T-cell (primary cell): Measurements from ENCODE around the gene ZNF615. TPM values are rescaled to one million over a fixed set of nuclear protein-coding genes. Genes with fewer than 3 reads are reported as not detected.
"Not testable (repeated sequence)": the region's sequence is repeated elsewhere in the genome, so short reads cannot be mapped to it uniquely, and the experiment has no call there.

Experiments
- ATAC-seq, 4 experiments: fragments of 200-7000 bp in 3 of 4; fragments of 150-1000 bp in 1 of 4; cut with Tn5 transposase; replicated peaks in 1 of 4; 1 replicate in 3 of 4; 2 replicates in 1 of 4; pipeline ENCODE4 v1.10.0; 2021; ENCODE audit warnings: moderate library complexity in 3 of 4, mild to moderate bottlenecking in 2 of 4, moderate number of reproducible peaks in 1 of 4
- CTCF ChIA-PET, 2 donors: fragments of 300-600 bp; sonication (Branson Sonifier 250); formaldehyde crosslinking; loops; one replicate each; lab custom pipeline; 2022; ENCODE audit warnings: antibody characterized with exemption in 2 of 2; lab: Charles Lee
- POLR2A ChIA-PET, 2 donors: fragments of 300-600 bp; sonication (Branson Sonifier 250); formaldehyde crosslinking; loops; one replicate each; lab custom pipeline; 2022; ENCODE audit warnings: antibody characterized with exemption in 2 of 2; lab: Charles Lee
- DNase-seq, 35 experiments: peaks; one replicate each; pipeline versions ENCODE4 v3.0.0 to v3.0.0-alpha.2; 2013 to 2023
- H3K27ac ChIP-seq: one replicate; pipeline ENCODE4 v1.5.1; 2013; ENCODE audit warnings: low read length
- H3K27me3 ChIP-seq, 2 experiments: replicated peaks in 1 of 2; 1 replicate in 1 of 2; 2 replicates in 1 of 2; pipeline versions ENCODE4 v1.6.1 to v1.7.0; 2013; ENCODE audit warnings: low read length in 1 of 2, mixed read lengths in 1 of 2; ENCODE audit not compliant: control insufficient read depth in 2 of 2, insufficient read depth in 2 of 2; ENCODE audit errors: extremely low read depth in 1 of 2
- H3K36me3 ChIP-seq, 2 donors: 1 replicate in 1 of 2; 2 replicates in 1 of 2; pipeline versions ENCODE4 v1.6.1 to v1.7.0; 2013; ENCODE audit warnings: low read length in 1 of 2; ENCODE audit not compliant: control insufficient read depth in 2 of 2, insufficient read depth in 1 of 2; ENCODE audit errors: extremely low read depth in 1 of 2
- H3K4me1 ChIP-seq, 2 experiments: 1 replicate in 1 of 2; 2 replicates in 1 of 2; pipeline versions ENCODE4 v1.6.1 to v1.7.0; 2013; ENCODE audit warnings: low read length in 2 of 2, mixed read lengths in 1 of 2; ENCODE audit not compliant: insufficient read depth in 2 of 2, control insufficient read depth in 1 of 2; ENCODE audit errors: extremely low read depth in 1 of 2
- H3K4me3 ChIP-seq, 2 donors: 1 replicate in 1 of 2; 2 replicates in 1 of 2; pipeline versions ENCODE4 v1.5.1 to v1.7.0; 2013; ENCODE audit warnings: mild to moderate bottlenecking in 2 of 2, low read length in 1 of 2, moderate library complexity in 1 of 2; ENCODE audit not compliant: control insufficient read depth in 1 of 2; ENCODE audit errors: extremely low read depth in 1 of 2
- H3K9me3 ChIP-seq: 2 replicates; pipeline ENCODE4 v1.7.0; 2013
- H3K27ac Mint-ChIP-seq, 2 donors: one replicate each; pipeline ENCODE4 v1.8.0; 2020 to 2021; ENCODE audit warnings: mild to moderate bottlenecking in 2 of 2, mixed read lengths in 2 of 2
- H3K27me3 Mint-ChIP-seq, 2 donors: one replicate each; pipeline ENCODE4 v1.8.0; 2021 to 2022; ENCODE audit warnings: mixed read lengths in 2 of 2
- H3K36me3 Mint-ChIP-seq: one replicate; pipeline ENCODE4 v1.8.0; 2021; ENCODE audit warnings: mixed read lengths
- H3K4me1 Mint-ChIP-seq, 3 donors: one replicate each; pipeline ENCODE4 v1.8.0; 2020 to 2022; ENCODE audit warnings: mixed read lengths in 3 of 3, mild to moderate bottlenecking in 1 of 3
- H3K4me3 Mint-ChIP-seq, 3 donors: one replicate each; pipeline ENCODE4 v1.8.0; 2020 to 2022; ENCODE audit warnings: mild to moderate bottlenecking in 3 of 3, mixed read lengths in 3 of 3, moderate library complexity in 3 of 3
- H3K9me3 Mint-ChIP-seq, 3 donors: one replicate each; pipeline ENCODE4 v1.8.0; 2020 to 2022; ENCODE audit warnings: mixed read lengths in 3 of 3
- WGBS: methylation state at CpG from one replicate; pipeline ENCODE4 v1.1.5; 2013; ENCODE audit warnings: missing lambda C conversion rate; ENCODE audit not compliant: insufficient coverage; 5-methylcytosine and 5-hydroxymethylcytosine counted together
- total RNA-seq, 35 experiments: library from RNA in 6 of 35; stranded (reverse) in 6 of 35; fragments of 120-200 nt in 1 of 35; gene quantifications; one replicate each; pipeline versions ENCODE4 v1.2.1 to v1.2.4 and lab custom pipeline; 2013 to 2026

The ZNF615 gene
- total RNA-seq (10 to 100 TPM; 12.3 to 18.9 (median 16.9) TPM), total RNA-seq (lab: John Stamatoyannopoulos, UW) (11.1 to 46.4 (median 20.9) reads per million in 29 experiments)
- total RNA-seq (2013): 20.0 TPM

DNA sequence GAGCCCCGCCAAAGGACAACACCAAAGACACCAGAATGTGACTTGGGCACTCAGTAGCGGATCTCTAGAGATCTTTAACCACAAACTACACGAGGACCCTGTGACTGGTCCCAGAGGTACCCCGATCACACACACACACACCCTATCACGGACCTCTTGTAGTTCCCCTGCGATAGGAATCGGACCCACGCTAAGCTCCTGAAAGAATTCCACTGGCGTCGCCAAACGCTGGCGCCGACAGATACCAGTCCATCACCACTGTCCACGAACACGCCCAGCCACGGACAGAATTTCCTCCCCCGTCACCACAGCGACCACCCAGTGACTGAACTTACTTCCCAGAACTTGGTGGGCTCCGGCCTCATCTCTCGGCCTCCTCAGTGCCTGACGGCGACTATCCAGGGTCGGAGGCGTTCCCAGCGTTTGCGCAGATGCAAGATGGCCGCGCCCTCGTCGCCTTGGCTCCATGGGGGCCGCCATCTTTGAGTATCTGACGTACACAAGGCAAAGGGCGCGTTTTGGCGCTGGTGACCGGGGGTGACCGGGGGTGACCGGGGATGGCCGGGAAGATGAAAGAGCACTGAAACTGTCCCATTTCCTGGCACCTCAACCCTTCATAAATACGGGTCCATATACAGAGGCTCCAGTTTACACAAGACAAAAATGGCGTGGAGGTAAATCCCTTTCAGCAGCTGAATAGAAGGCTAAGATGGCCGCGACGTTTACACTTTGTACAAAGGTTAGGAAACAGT is at the start of gene ZNF615:
ZNF615 (minus strand) TSS at position 406 of the 752 bp plus-strand sequence. CDS start 4,500 bp downstream, outside the sequence.
- peaks cover 13% of the 10 kb centered on the region for H3K9me3 ChIP-seq
- H3K4me1 Mint-ChIP-seq: peaks cover 23 to 26% (median 25%) of the 10 kb centered on the region in 3 donors
- ChIA-PET POLR2A (interaction anchor here in 1 of 2 donors (1.1 kb wide), 1 partner anchor 41 kb away, joined by 6 read pairs; the partner anchor contains the start of gene ZNF432), CTCF (interaction anchor here (0.6 kb wide), 2 partner anchors 26 to 41 kb away, joined by 3 to 4 read pairs; partner anchors contain the start of gene ZNF432 (in 1 of the 2))
- WGBS: under 1% methylated on average over 40 of the region's 44 CpGs
- DNase-seq (peak; percentile 48 to 91 (median 81)), ATAC-seq (peak; percentile 90 to 96 (median 94))
- peaks cover 9 to 13% of the 10 kb centered on the region in 2 donors for H3K36me3 ChIP-seq
- peak within 1 kb of the TSS; percentile 81 to 85 for H3K4me3 ChIP-seq
- peaks cover 12 to 32% (median 22%) of the 10 kb centered on the region in 3 donors for H3K9me3 Mint-ChIP-seq
- H3K27ac Mint-ChIP-seq: peak within 1 kb of the TSS; percentile 93 to 94
- H3K36me3 Mint-ChIP-seq: peaks cover 53% of the 10 kb centered on the region
- H3K27me3 ChIP-seq: no peaks in the 10 kb centered on the region
- H3K4me3 Mint-ChIP-seq: peak within 1 kb of the TSS; percentile 91 to 96 (median 96)
- H3K27ac ChIP-seq: peak within 1 kb of the TSS; percentile 91
- H3K4me1 ChIP-seq: peaks cover 6 to 11% of the 10 kb centered on the region in 2 experiments
- H3K27me3 Mint-ChIP-seq: no peaks in the 10 kb centered on the region

- DNase-seq, H3K27ac ChIP-seq, ATAC-seq, H3K4me3 Mint-ChIP-seq, POLR2A ChIA-PET, H3K4me1 ChIP-seq, H3K27ac Mint-ChIP-seq, H3K4me1 Mint-ChIP-seq, H3K27me3 ChIP-seq, CTCF ChIA-PET, H3K9me3 ChIP-seq, H3K36me3 ChIP-seq, H3K27me3 Mint-ChIP-seq, H3K4me3 ChIP-seq: not testable (repeated sequence)
- no CpG with 5 or more reads among the region's 3 CpGs for WGBS
- peaks cover 60% of the 10 kb centered on the region for H3K36me3 Mint-ChIP-seq
- peaks cover 11 to 71% (median 56%) of the 10 kb centered on the region in 3 donors for H3K9me3 Mint-ChIP-seq
Observed at GRCh38 chr19:52056480-52056879, 48.5 kb upstream of the ZNF615 start.

- Mint-ChIP-seq H3K36me3 (peaks cover 48% of the 10 kb centered on the region), H3K4me1 (peaks cover 15 to 27% (median 25%) of the 10 kb centered on the region in 3 donors), H3K9me3 (peaks cover 10 to 50% (median 30%) of the 10 kb centered on the region in 3 donors)
- H3K4me3 ChIP-seq, H3K27ac Mint-ChIP-seq, H3K27me3 ChIP-seq, H3K27me3 Mint-ChIP-seq, H3K4me1 ChIP-seq, H3K27ac ChIP-seq, ATAC-seq, H3K9me3 ChIP-seq, DNase-seq, CTCF ChIA-PET, H3K36me3 ChIP-seq, H3K4me3 Mint-ChIP-seq: not testable (repeated sequence)
- POLR2A ChIA-PET: interaction anchor here in 1 of 2 donors (0.6 kb wide), 1 partner anchor 138 kb away, joined by 3 read pairs; the partner anchor contains the start of gene PPP2R1A
- no CpG with 5 or more reads among the region's 1 CpG for WGBS
Observed at GRCh38 chr19:52051736-52052135, 43.7 kb upstream of the ZNF615 start.

- H3K27ac Mint-ChIP-seq: peak within 1 kb of the TSS; percentile 99
- peak within 1 kb of the TSS; percentile 95 for H3K27ac ChIP-seq
- peaks cover 8% of the 10 kb centered on the region for H3K9me3 ChIP-seq
- ATAC-seq (peak; percentile 87 to 91 (median 90)), DNase-seq (peak; percentile 63 to 87 (median 79))
- H3K4me1 Mint-ChIP-seq: peaks cover 22 to 29% (median 27%) of the 10 kb centered on the region in 3 donors
- H3K4me3 ChIP-seq: peak within 1 kb of the TSS; percentile 93 to 98
- peak within 1 kb of the TSS; percentile 93 to 98 (median 97) for H3K4me3 Mint-ChIP-seq
- H3K27me3 Mint-ChIP-seq: no peaks in the 10 kb centered on the region
- H3K4me1 ChIP-seq: peaks cover 4 to 5% of the 10 kb centered on the region in 2 experiments
- H3K36me3 Mint-ChIP-seq: peaks cover 49% of the 10 kb centered on the region
- ChIA-PET POLR2A (interaction anchor here in 1 of 2 donors (1.4 to 1.8 kb wide), 3 partner anchors 20 to 141 kb away, joined by 4 to 8 read pairs (median 6); partner anchors contain the start of genes PPP2R1A, ZNF614 and ZNF615), CTCF (interaction anchor here in 1 of 2 donors (1.1 kb wide), 1 partner anchor 41 kb away, joined by 3 read pairs; no protein-coding TSS in a partner anchor)
- peaks cover 7 to 15% of the 10 kb centered on the region in 2 donors for H3K36me3 ChIP-seq
- 0% methylated on average over 51 of the region's 60 CpGs for WGBS
- H3K27me3 ChIP-seq: no peaks in the 10 kb centered on the region
- peaks cover 8 to 48% (median 30%) of the 10 kb centered on the region in 3 donors for H3K9me3 Mint-ChIP-seq
Observed at GRCh38 chr19:52048555-52049501, 40.8 kb upstream of the ZNF615 start, which contains the start of gene ZNF432. TSS of gene ZNF432 (minus strand) at chr19:52048838. CDS start at chr19:52046868, 1,970 bp downstream.

- peaks cover 17 to 65% (median 51%) of the 10 kb centered on the region in 3 donors for H3K9me3 Mint-ChIP-seq
- peak overlapping the region in 1 of 3 donors; percentile 3 for H3K4me3 Mint-ChIP-seq
- no peaks in the 10 kb centered on the region for H3K27me3 Mint-ChIP-seq
- ATAC-seq: no peak
- DNase-seq: no peak
- CTCF ChIA-PET: no interaction called here
- no peak overlapping the region for H3K4me3 ChIP-seq
- no peaks in the 10 kb centered on the region for H3K27me3 ChIP-seq
- 100% methylated on average over 1 of the region's 4 CpGs for WGBS
- H3K36me3 Mint-ChIP-seq: peaks cover 93% of the 10 kb centered on the region
- H3K4me1 Mint-ChIP-seq: no peaks in the 10 kb centered on the region
- H3K4me1 ChIP-seq: no peaks in the 10 kb centered on the region
- H3K36me3 ChIP-seq: peaks cover 30 to 70% of the 10 kb centered on the region in 2 donors
- peaks cover 30% of the 10 kb centered on the region for H3K9me3 ChIP-seq
- POLR2A ChIA-PET: no interaction called here
- no peak overlapping the region for H3K27ac ChIP-seq
- H3K27ac Mint-ChIP-seq: no peak overlapping the region
Observed at GRCh38 chr19:52039169-52039568, 31.2 kb upstream of the ZNF615 start.
